Measurements from ENCODE around the gene BPI. TPM values are rescaled to one million over a fixed set of nuclear protein-coding genes. Genes with fewer than 3 reads are reported as not detected.
"Not testable (repeated sequence)": the region's sequence is repeated elsewhere in the genome, so short reads cannot be mapped to it uniquely, and the experiment has no call there.

The BPI gene
- polyA plus RNA-seq, 4 donors: 0.13 to 6.3 (median 1.2) TPM

- DNase-seq (ENCODE audit: low read depth in 4 of 4, low spot score in 3 of 4): no peak
Observed at GRCh38 chr20:38300438-38300837, 3.5 kb upstream of the BPI start.

- no peak for DNase-seq (ENCODE audit: low read depth in 4 of 4, low spot score in 3 of 4)
Observed at GRCh38 chr20:38301309-38301708, 2.6 kb upstream of the BPI start.

GRCh38 chr20:38302786-38303185 is 1.2 kb upstream of the BPI start:
- DNase-seq (ENCODE audit: low read depth in 4 of 4, low spot score in 3 of 4): no peak

GRCh38 chr20:38304845-38305447 is 990 bp downstream of the BPI start:
- DNase-seq (ENCODE audit: low read depth in 4 of 4, low spot score in 3 of 4): no peak

- DNase-seq (ENCODE audit: low read depth in 4 of 4, low spot score in 3 of 4): no peak
Observed at GRCh38 chr20:38305541-38305940, 1.6 kb downstream of the BPI start.

GRCh38 chr20:38306379-38306778 is 2.4 kb downstream of the BPI start:
- DNase-seq (ENCODE audit: low read depth in 4 of 4, low spot score in 3 of 4): no peak

GRCh38 chr20:38307371-38308046 is 3.6 kb downstream of the BPI start:
- no peak for DNase-seq (ENCODE audit: low read depth in 4 of 4, low spot score in 3 of 4)

GRCh38 chr20:38308047-38308438 is 4.1 kb downstream of the BPI start:
- no peak for DNase-seq (ENCODE audit: low read depth in 4 of 4, low spot score in 3 of 4)

GRCh38 chr20:38308447-38308846 is 4.5 kb downstream of the BPI start:
- DNase-seq (ENCODE audit: low read depth in 4 of 4, low spot score in 3 of 4): no peak

GRCh38 chr20:38311091-38311490 is 7.1 kb downstream of the BPI start:
- DNase-seq (ENCODE audit: low read depth in 4 of 4, low spot score in 3 of 4): no peak

- DNase-seq (ENCODE audit: low read depth in 4 of 4, low spot score in 3 of 4): no peak
Observed at GRCh38 chr20:38311491-38311890, 7.5 kb downstream of the BPI start.

- DNase-seq (ENCODE audit: low read depth in 4 of 4, low spot score in 3 of 4): no peak
Observed at GRCh38 chr20:38313676-38314075, 9.7 kb downstream of the BPI start.

- DNase-seq (ENCODE audit: low read depth in 4 of 4, low spot score in 3 of 4): not testable (repeated sequence)
Observed at GRCh38 chr20:38314350-38314749, 10.4 kb downstream of the BPI start.

- no peak for DNase-seq (ENCODE audit: low read depth in 4 of 4, low spot score in 3 of 4)
Observed at GRCh38 chr20:38315290-38315966, 11.5 kb downstream of the BPI start.

GRCh38 chr20:38316341-38316740 is 12.4 kb downstream of the BPI start:
- no peak for DNase-seq (ENCODE audit: low read depth in 4 of 4, low spot score in 3 of 4)

- DNase-seq (ENCODE audit: low read depth in 4 of 4, low spot score in 3 of 4): no peak
Observed at GRCh38 chr20:38317422-38317821, 13.5 kb downstream of the BPI start.

GRCh38 chr20:38320221-38320620 is 16.3 kb downstream of the BPI start:
- DNase-seq (ENCODE audit: low read depth in 4 of 4, low spot score in 3 of 4): no peak

GRCh38 chr20:38321959-38322598 is 18.1 kb downstream of the BPI start:
- DNase-seq (ENCODE audit: low read depth in 4 of 4, low spot score in 3 of 4): no peak

- no peak for DNase-seq (ENCODE audit: low read depth in 4 of 4, low spot score in 3 of 4)
Observed at GRCh38 chr20:38324159-38324558, 20.2 kb downstream of the BPI start.

GRCh38 chr20:38325167-38325566 is 21.2 kb downstream of the BPI start:
- DNase-seq (ENCODE audit: low read depth in 4 of 4, low spot score in 3 of 4): no peak

GRCh38 chr20:38325905-38326304 is 21.9 kb downstream of the BPI start:
- no peak for DNase-seq (ENCODE audit: low read depth in 4 of 4, low spot score in 3 of 4)

- no peak for DNase-seq (ENCODE audit: low read depth in 4 of 4, low spot score in 3 of 4)
Observed at GRCh38 chr20:38326309-38326708, 22.4 kb downstream of the BPI start.

All from left renal pelvis (tissue), 4 donors.